Measurements from ENCODE around the gene NR4A3. TPM values are rescaled to one million over a fixed set of nuclear protein-coding genes. Genes with fewer than 3 reads are reported as not detected.
A peak's percentile ranks its signal among the peaks of the same experiment; 100 is the strongest.
"Not testable (repeated sequence)": the region's sequence is repeated elsewhere in the genome, so short reads cannot be mapped to it uniquely, and the experiment has no call there.

The NR4A3 gene
- polyA plus RNA-seq, 1 donor (not counting 4 experiments of a cell fraction or from before 2014, with no cell fraction given) = 0.16 TPM

DNA sequence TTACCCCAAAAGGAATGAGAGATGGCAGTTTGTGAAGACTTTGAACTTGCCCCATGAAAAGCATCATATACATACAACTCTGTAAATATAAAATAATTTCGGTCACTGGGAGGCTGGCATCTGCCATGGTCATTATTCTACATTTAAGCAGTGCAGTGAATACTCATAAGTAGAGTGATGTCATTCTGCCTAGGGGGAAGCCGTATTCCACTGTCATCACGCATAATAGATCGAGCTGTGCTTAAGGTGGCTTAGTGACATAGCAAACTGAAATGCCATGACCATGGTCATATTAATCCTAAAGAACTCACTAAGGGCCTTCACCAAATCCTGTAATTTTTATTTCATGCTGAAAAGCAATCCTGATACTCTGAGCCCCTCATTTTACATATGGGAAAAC, 42.4 kb upstream of the NR4A3 start:
- H3K27me3 ChIP-seq (ENCODE audit: control insufficient read depth, extremely low read depth, insufficient read depth, low read length) = no peaks in the 10 kb centered on the region
- TF ChIP-seq EZH2 (IDR thresholded peaks at IDR 0.05; ENCODE audit: low read length) = no peak
- TF ChIP-seq, protein P1, sequence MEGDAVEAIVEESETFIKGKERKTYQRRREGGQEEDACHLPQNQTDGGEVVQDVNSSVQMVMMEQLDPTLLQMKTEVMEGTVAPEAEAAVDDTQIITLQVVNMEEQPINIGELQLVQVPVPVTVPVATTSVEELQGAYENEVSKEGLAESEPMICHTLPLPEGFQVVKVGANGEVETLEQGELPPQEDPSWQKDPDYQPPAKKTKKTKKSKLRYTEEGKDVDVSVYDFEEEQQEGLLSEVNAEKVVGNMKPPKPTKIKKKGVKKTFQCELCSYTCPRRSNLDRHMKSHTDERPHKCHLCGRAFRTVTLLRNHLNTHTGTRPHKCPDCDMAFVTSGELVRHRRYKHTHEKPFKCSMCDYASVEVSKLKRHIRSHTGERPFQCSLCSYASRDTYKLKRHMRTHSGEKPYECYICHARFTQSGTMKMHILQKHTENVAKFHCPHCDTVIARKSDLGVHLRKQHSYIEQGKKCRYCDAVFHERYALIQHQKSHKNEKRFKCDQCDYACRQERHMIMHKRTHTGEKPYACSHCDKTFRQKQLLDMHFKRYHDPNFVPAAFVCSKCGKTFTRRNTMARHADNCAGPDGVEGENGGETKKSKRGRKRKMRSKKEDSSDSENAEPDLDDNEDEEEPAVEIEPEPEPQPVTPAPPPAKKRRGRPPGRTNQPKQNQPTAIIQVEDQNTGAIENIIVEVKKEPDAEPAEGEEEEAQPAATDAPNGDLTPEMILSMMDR (optimal IDR thresholded peaks at IDR 0.05 in 1 of 3, IDR thresholded peaks at IDR 0.05 in 1 of 3, conservative IDR thresholded peaks at IDR 0.05 in 1 of 3; ENCODE audit: extremely low read depth in 1 of 3, insufficient read depth in 2 of 3, low read length in 3 of 3) = no peak
- H3K9ac ChIP-seq (ENCODE audit: control insufficient read depth, extremely low read depth, insufficient read depth, low read length) = no peak overlapping the region
- dilution Hi-C loops (cut with MboI; ENCODE audit: extremely low pct_ligation_motif_present, low sequenced_read_pairs) = no loop called here
- H3K9me1 ChIP-seq (ENCODE audit: control insufficient read depth, extremely low read depth, insufficient read depth, low read length) = no peaks in the 10 kb centered on the region
- no peaks in the 10 kb centered on the region for H3K79me2 ChIP-seq (ENCODE audit: control insufficient read depth, insufficient read depth, low read length)
- H3K9me3 ChIP-seq (ENCODE audit: control insufficient read depth, low read depth, low read length) = no peaks in the 10 kb centered on the region
- H2AFZ ChIP-seq (ENCODE audit: control insufficient read depth, low read length) = no peak overlapping the region
- no peaks in the 10 kb centered on the region for H3K4me1 ChIP-seq (ENCODE audit: control insufficient read depth, extremely low read depth, insufficient read depth, low read length)
- no peaks in the 10 kb centered on the region for H4K20me1 ChIP-seq (ENCODE audit: control insufficient read depth, extremely low read depth, insufficient read depth, low read length)
- DNase-seq (ENCODE audit: low read depth, low spot score) = no peak
- H3K27ac ChIP-seq (ENCODE audit: control insufficient read depth, insufficient read depth, low read length) = no peak overlapping the region
- FAIRE-seq = no peak
- no peak overlapping the region for H3K4me3 ChIP-seq (ENCODE audit: control insufficient read depth in 2 of 3, extremely low read depth in 1 of 3, insufficient read depth in 2 of 3, low read depth in 1 of 3, low read length in 3 of 3)
- H3K36me3 ChIP-seq (ENCODE audit: control insufficient read depth in 2 of 2, extremely low read depth in 1 of 2, insufficient read depth in 2 of 2, low read length in 2 of 2) = no peaks in the 10 kb centered on the region
- no peak overlapping the region for H3K4me2 ChIP-seq (ENCODE audit: control insufficient read depth, extremely low read depth, insufficient read depth, low read depth, low read length)

DNA sequence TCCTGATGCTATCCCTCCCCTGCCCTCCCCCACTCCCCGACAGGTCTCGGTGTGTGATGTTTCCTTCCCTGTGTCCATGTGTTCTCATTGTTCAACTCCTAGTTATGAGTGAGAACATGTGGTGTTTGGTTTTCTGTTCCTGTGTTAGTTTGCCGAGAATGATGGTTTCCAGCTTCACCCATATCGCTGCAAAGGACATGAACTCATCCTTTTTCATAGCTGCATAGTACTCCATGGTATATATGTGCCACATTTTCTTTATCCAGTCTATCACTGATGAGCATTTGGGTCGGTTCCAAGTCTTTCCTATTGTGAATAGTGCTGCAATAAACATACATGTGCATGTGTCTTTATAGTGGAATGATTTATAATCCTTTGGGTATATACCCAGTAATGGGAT, 39.3 kb upstream of the NR4A3 start:
- H3K4me2 ChIP-seq (ENCODE audit: control insufficient read depth, extremely low read depth, insufficient read depth, low read depth, low read length); H3K36me3 ChIP-seq (ENCODE audit: control insufficient read depth in 2 of 2, extremely low read depth in 1 of 2, insufficient read depth in 2 of 2, low read length in 2 of 2); dilution Hi-C loops (cut with MboI; ENCODE audit: extremely low pct_ligation_motif_present, low sequenced_read_pairs); H4K20me1 ChIP-seq (ENCODE audit: control insufficient read depth, extremely low read depth, insufficient read depth, low read length); DNase-seq (ENCODE audit: low read depth, low spot score); H3K27ac ChIP-seq (ENCODE audit: control insufficient read depth, insufficient read depth, low read length); H3K9ac ChIP-seq (ENCODE audit: control insufficient read depth, extremely low read depth, insufficient read depth, low read length); H3K9me1 ChIP-seq (ENCODE audit: control insufficient read depth, extremely low read depth, insufficient read depth, low read length); H3K4me3 ChIP-seq (ENCODE audit: control insufficient read depth in 2 of 3, extremely low read depth in 1 of 3, insufficient read depth in 2 of 3, low read depth in 1 of 3, low read length in 3 of 3); FAIRE-seq; H2AFZ ChIP-seq (ENCODE audit: control insufficient read depth, low read length); H3K9me3 ChIP-seq (ENCODE audit: control insufficient read depth, low read depth, low read length); H3K4me1 ChIP-seq (ENCODE audit: control insufficient read depth, extremely low read depth, insufficient read depth, low read length); H3K79me2 ChIP-seq (ENCODE audit: control insufficient read depth, insufficient read depth, low read length); H3K27me3 ChIP-seq (ENCODE audit: control insufficient read depth, extremely low read depth, insufficient read depth, low read length): not testable (repeated sequence)

DNA sequence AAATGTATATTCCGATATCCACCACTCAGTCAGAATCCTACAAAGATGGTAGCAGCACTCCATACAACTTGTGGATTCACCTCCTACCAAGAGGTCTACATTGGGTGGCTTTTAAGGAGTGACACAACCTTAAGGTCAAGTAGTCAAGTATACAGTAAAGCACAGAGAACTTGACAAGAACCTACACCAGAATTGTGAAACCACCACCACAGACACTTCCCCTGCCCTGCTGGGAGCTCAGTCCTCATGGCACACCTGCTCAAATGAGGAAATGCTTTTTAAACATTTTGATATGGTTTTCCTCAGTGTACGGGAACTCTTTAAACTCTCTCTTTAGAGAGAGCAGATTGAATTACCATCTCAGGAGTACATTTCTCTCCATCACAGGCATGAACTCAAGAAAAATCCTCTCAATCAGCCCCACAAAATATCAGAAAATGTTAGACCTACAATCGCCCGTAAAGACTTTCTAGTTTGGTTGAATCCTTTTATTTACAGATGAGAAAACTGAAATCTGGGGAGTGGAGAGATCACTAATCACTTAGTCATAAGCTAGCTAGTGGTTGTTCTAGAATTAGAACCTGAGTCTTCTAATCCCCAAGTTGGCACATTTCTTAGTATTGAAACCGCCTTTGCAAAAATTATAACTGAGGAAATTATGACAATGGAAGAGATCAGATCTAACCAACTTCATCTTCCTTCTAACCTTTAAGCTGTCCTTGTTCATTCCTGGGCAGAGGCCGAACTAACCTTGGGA, 38.5 kb upstream of the NR4A3 start:
- no peaks in the 10 kb centered on the region for H3K9me3 ChIP-seq (ENCODE audit: control insufficient read depth, low read depth, low read length)
- no peaks in the 10 kb centered on the region for H3K79me2 ChIP-seq (ENCODE audit: control insufficient read depth, insufficient read depth, low read length)
- dilution Hi-C loops (cut with MboI; ENCODE audit: extremely low pct_ligation_motif_present, low sequenced_read_pairs) = no loop called here
- no peak overlapping the region for H3K27ac ChIP-seq (ENCODE audit: control insufficient read depth, insufficient read depth, low read length)
- H3K4me1 ChIP-seq (ENCODE audit: control insufficient read depth, extremely low read depth, insufficient read depth, low read length) = no peaks in the 10 kb centered on the region
- H2AFZ ChIP-seq (ENCODE audit: control insufficient read depth, low read length) = no peak overlapping the region
- DNase-seq (ENCODE audit: low read depth, low spot score) (no peak), FAIRE-seq (peak; percentile 20)
- no peaks in the 10 kb centered on the region for H3K9me1 ChIP-seq (ENCODE audit: control insufficient read depth, extremely low read depth, insufficient read depth, low read length)
- H4K20me1 ChIP-seq (ENCODE audit: control insufficient read depth, extremely low read depth, insufficient read depth, low read length) = no peaks in the 10 kb centered on the region
- TF ChIP-seq, protein P1 (optimal IDR thresholded peaks at IDR 0.05 in 1 of 3, IDR thresholded peaks at IDR 0.05 in 1 of 3, conservative IDR thresholded peaks at IDR 0.05 in 1 of 3; ENCODE audit: extremely low read depth in 1 of 3, insufficient read depth in 2 of 3, low read length in 3 of 3) = no peak
- peaks cover 4% of the 10 kb centered on the region for H3K27me3 ChIP-seq (ENCODE audit: control insufficient read depth, extremely low read depth, insufficient read depth, low read length)
- H3K4me3 ChIP-seq (ENCODE audit: control insufficient read depth in 2 of 3, extremely low read depth in 1 of 3, insufficient read depth in 2 of 3, low read depth in 1 of 3, low read length in 3 of 3) = no peak overlapping the region
- H3K4me2 ChIP-seq (ENCODE audit: control insufficient read depth, extremely low read depth, insufficient read depth, low read depth, low read length) = no peak overlapping the region
- no peaks in the 10 kb centered on the region for H3K36me3 ChIP-seq (ENCODE audit: control insufficient read depth in 2 of 2, extremely low read depth in 1 of 2, insufficient read depth in 2 of 2, low read length in 2 of 2)
- H3K9ac ChIP-seq (ENCODE audit: control insufficient read depth, extremely low read depth, insufficient read depth, low read length) = no peak overlapping the region

Data from keratinocyte (primary cell).